GM06990 (cell line): ENCODE data around the gene SNX5.

ENCODE experiments used
- DNase-seq: peaks from one replicate; pipeline ENCODE4 v3.0.0-alpha.2; 2011; ENCODE audit not compliant: insufficient read length; ENCODE audit errors: extremely low read depth
- H3K27me3 ChIP-seq: replicated peaks from 2 replicates; pipeline ENCODE4 v1.6.0; 2011; ENCODE audit warnings: low read length; ENCODE audit not compliant: control insufficient read depth, insufficient read depth
- H3K36me3 ChIP-seq: 2 replicates; pipeline ENCODE4 v1.5.1; 2011; ENCODE audit warnings: low read length; ENCODE audit not compliant: control insufficient read depth, insufficient read depth
- H3K4me3 ChIP-seq: replicated peaks from 2 replicates; pipeline ENCODE4 v1.5.1; 2011; ENCODE audit warnings: low read depth, mild to moderate bottlenecking, control low read depth, low read length
- CTCF ChIP-seq: IDR thresholded peaks from 2 replicates; pipeline ENCODE4 v1.5.1; 2011; ENCODE audit warnings: low read length, control low read depth, mild to moderate bottlenecking, inconsistent platforms; ENCODE audit not compliant: insufficient read depth, poor library complexity, severe bottlenecking

The SNX5 gene

GRCh38 chr20:17932396-17932795 lies 36.2 kb downstream of the SNX5 start:
- Histone ChIP-seq H3K27me3 (no peaks in the 10 kb centered on the region; the same call in 1 of the 2 replicates), H3K36me3 (no peaks in the 10 kb centered on the region), H3K4me3 (no peak overlapping the region)
- TF ChIP-seq CTCF: no peak
- DNase-seq: no peak

- no peaks in the 10 kb centered on the region; the same call in 1 of the 2 replicates for H3K27me3 ChIP-seq
- no peak overlapping the region for H3K4me3 ChIP-seq
- no peak for TF ChIP-seq CTCF
- no peak for DNase-seq
- H3K36me3 ChIP-seq: no peaks in the 10 kb centered on the region
These were observed 37.1 kb downstream of the SNX5 start for GRCh38 chr20:17931513-17931912.

- H3K4me3 ChIP-seq: no peak overlapping the region
These were observed 39.8 kb downstream of the SNX5 start for GRCh38 chr20:17928633-17929311.

GRCh38 chr20:17928211-17928611 lies 40.4 kb downstream of the SNX5 start:
- no peaks in the 10 kb centered on the region for H3K36me3 ChIP-seq
- H3K27me3 ChIP-seq: no peaks in the 10 kb centered on the region; the same call in 1 of the 2 replicates
- no peak for TF ChIP-seq CTCF
- DNase-seq: no peak
- H3K4me3 ChIP-seq: no peak overlapping the region

More at GRCh38 chr20:17928633-17929311, 39.8 kb downstream of the SNX5 start:
- Histone ChIP-seq H3K27me3 (no peaks in the 10 kb centered on the region; the same call in 1 of the 2 replicates), H3K36me3 (no peaks in the 10 kb centered on the region)
- TF ChIP-seq CTCF: no peak
- no peak for DNase-seq

- no peak for DNase-seq
- H3K36me3 ChIP-seq: no peaks in the 10 kb centered on the region
- TF ChIP-seq CTCF: no peak
- H3K4me3 ChIP-seq: no peak overlapping the region
- no peaks in the 10 kb centered on the region; the same call in 1 of the 2 replicates for H3K27me3 ChIP-seq
These were observed 42.7 kb downstream of the SNX5 start for GRCh38 chr20:17925940-17926300.
